Measurements from ENCODE around the gene CLASP1. TPM values are rescaled to one million over a fixed set of nuclear protein-coding genes. Genes with fewer than 3 reads are reported as not detected.

The CLASP1 gene
- total RNA-seq, 2 experiments from 2014 or later = 58.0 to 58.5 TPM

- Histone ChIP-seq H3K4me3 (ENCODE audit: low read length) (no peak overlapping the region), H3K9me3 (ENCODE audit: control insufficient read depth in 1 of 2, insufficient read depth in 1 of 2, low read length in 2 of 2) (no peaks in the 10 kb centered on the region), H3K27ac (ENCODE audit: low read depth in 1 of 2, low read length in 2 of 2) (no peak overlapping the region), H3K4me1 (ENCODE audit: insufficient read depth, low read length) (no peaks in the 10 kb centered on the region), H3K36me3 (ENCODE audit: insufficient read depth, low read length) (no peaks in the 10 kb centered on the region), H3K27me3 (ENCODE audit: control insufficient read depth in 1 of 2, insufficient read depth in 2 of 2, low read length in 2 of 2) (no peaks in the 10 kb centered on the region)
- no peak for TF ChIP-seq CTCF (IDR thresholded peaks at IDR 0.05)
- Mint-ChIP-seq H3K27ac (no peak overlapping the region), H3K4me1 (ENCODE audit: low read depth) (peaks cover 38% of the 10 kb centered on the region), H3K9me3 (no peaks in the 10 kb centered on the region), H3K4me3 (no peak overlapping the region), H3K36me3 (ENCODE audit: low read depth) (peaks cover 7% of the 10 kb centered on the region), H3K27me3 (no peaks in the 10 kb centered on the region)
- ChIA-PET CTCF (no interaction called here), POLR2A (no interaction called here)
- DNase-seq (no peak), ATAC-seq (ENCODE audit: poor library complexity) (no peak)
- intact Hi-C loops (cut with DNase I, micrococcal nuclease) = no loop called here
Measured at GRCh38 chr2:121577381-121577780, 71.9 kb downstream of the CLASP1 start.

GRCh38 chr2:121576263-121576662, 73.0 kb downstream of the CLASP1 start:
- POLR2A ChIA-PET = no interaction called here
- CTCF ChIA-PET = no interaction called here
- H3K4me3 ChIP-seq (ENCODE audit: low read length) = no peak overlapping the region
- Mint-ChIP-seq H3K36me3 (ENCODE audit: low read depth) (peaks cover 15% of the 10 kb centered on the region), H3K9me3 (no peaks in the 10 kb centered on the region), H3K4me3 (no peak overlapping the region), H3K4me1 (ENCODE audit: low read depth) (peaks cover 38% of the 10 kb centered on the region), H3K27ac (no peak overlapping the region), H3K27me3 (no peaks in the 10 kb centered on the region)
- no peak for DNase-seq
- H3K36me3 ChIP-seq (ENCODE audit: insufficient read depth, low read length) = no peaks in the 10 kb centered on the region
- no peak for ATAC-seq (ENCODE audit: poor library complexity)
- H3K27ac ChIP-seq (ENCODE audit: low read depth in 1 of 2, low read length in 2 of 2) = no peak overlapping the region
- no peaks in the 10 kb centered on the region for H3K27me3 ChIP-seq (ENCODE audit: control insufficient read depth in 1 of 2, insufficient read depth in 2 of 2, low read length in 2 of 2)
- intact Hi-C loops (cut with DNase I, micrococcal nuclease) = no loop called here
- no peaks in the 10 kb centered on the region for H3K9me3 ChIP-seq (ENCODE audit: control insufficient read depth in 1 of 2, insufficient read depth in 1 of 2, low read length in 2 of 2)
- H3K4me1 ChIP-seq (ENCODE audit: insufficient read depth, low read length) = no peaks in the 10 kb centered on the region
- no peak for TF ChIP-seq CTCF (IDR thresholded peaks at IDR 0.05)

- H3K27ac Mint-ChIP-seq = no peak overlapping the region
- POLR2A ChIA-PET = no interaction called here
- no peak overlapping the region for H3K4me3 ChIP-seq (ENCODE audit: low read length)
Measured at GRCh38 chr2:121575800-121576199, 73.5 kb downstream of the CLASP1 start.

More at GRCh38 chr2:121575800-121576199, 73.5 kb downstream of the CLASP1 start:
- Mint-ChIP-seq H3K9me3 (no peaks in the 10 kb centered on the region), H3K4me3 (no peak overlapping the region), H3K4me1 (ENCODE audit: low read depth) (peaks cover 38% of the 10 kb centered on the region), H3K36me3 (ENCODE audit: low read depth) (peaks cover 16% of the 10 kb centered on the region), H3K27me3 (no peaks in the 10 kb centered on the region)
- CTCF ChIA-PET = no interaction called here
- ATAC-seq (ENCODE audit: poor library complexity) (no peak), DNase-seq (no peak)
- Histone ChIP-seq H3K9me3 (ENCODE audit: control insufficient read depth in 1 of 2, insufficient read depth in 1 of 2, low read length in 2 of 2) (no peaks in the 10 kb centered on the region), H3K36me3 (ENCODE audit: insufficient read depth, low read length) (no peaks in the 10 kb centered on the region), H3K4me1 (ENCODE audit: insufficient read depth, low read length) (no peaks in the 10 kb centered on the region), H3K27ac (ENCODE audit: low read depth in 1 of 2, low read length in 2 of 2) (no peak overlapping the region), H3K27me3 (ENCODE audit: control insufficient read depth in 1 of 2, insufficient read depth in 2 of 2, low read length in 2 of 2) (no peaks in the 10 kb centered on the region)
- no peak for TF ChIP-seq CTCF (IDR thresholded peaks at IDR 0.05)
- intact Hi-C loops (cut with DNase I, micrococcal nuclease) = no loop called here

Measured in CD4-positive, alpha-beta T cell (primary cell).